Measurements from ENCODE around the gene MEGF10.

DNA sequence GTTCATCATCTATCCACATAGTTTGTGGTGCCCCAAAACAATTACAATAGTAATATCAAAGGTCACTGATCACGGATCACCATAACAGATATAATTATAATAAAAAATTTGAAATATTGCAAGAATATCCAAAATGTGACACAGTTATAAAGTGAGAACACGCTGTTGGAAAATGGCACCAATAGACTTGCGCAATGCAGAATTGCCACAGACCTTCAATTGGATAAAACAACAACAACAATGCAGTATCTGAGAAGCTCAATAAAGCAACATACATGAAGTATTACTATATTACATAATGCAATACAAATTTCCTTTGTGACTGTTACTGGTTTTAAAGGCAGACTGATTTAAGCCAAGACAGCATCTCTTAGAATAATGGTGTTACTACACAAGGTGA lies 182.1 kb downstream of the MEGF10 start:
- TF ChIP-seq BHLHE40 (IDR thresholded peaks at IDR 0.05; ENCODE audit: borderline replicate concordance) (no peak), ELF4 (IDR thresholded peaks at IDR 0.05) (no peak)

All from HEK293T (cell line).